ENCODE data around the gene MGA. TPM values are rescaled to one million over a fixed set of nuclear protein-coding genes. Genes with fewer than 3 reads are reported as not detected.

The MGA gene
- total and polyA plus RNA-seq, 2 experiments from 2014 or later = 42.6 to 58.9 TPM

DNA sequence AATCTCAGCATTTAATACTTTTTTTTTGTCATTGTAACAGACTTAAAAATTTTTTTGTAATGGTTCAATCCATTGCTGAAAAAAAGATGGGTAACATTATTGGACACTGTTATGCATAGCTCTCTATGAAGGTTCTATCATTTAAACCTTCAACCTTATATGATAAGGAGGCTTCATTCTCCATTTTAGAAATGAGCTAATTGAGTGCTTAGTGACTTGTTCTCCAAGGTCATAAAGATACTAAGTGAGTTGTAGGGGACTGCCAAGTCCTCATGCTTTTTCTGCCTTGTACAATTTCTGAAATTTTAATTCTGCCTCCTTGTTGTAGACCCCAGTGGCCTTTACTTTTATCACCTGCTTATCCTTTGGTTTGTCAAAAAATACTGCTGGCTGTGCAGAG lies 56.7 kb downstream of the MGA start:
- Histone ChIP-seq H3K4me2 (no peak overlapping the region), H3K27me3 (ENCODE audit: insufficient read depth) (no peaks in the 10 kb centered on the region), H2AFZ (no peak overlapping the region), H3K79me2 (replicated peaks; ENCODE audit: insufficient read depth) (peaks cover 5% of the 10 kb centered on the region; the same call in 1 of the 2 replicates), H3K4me3 (no peak overlapping the region), H3F3A (replicated peaks; ENCODE audit: low read depth) (no peaks in the 10 kb centered on the region), H3K36me3 (ENCODE audit: insufficient read depth) (no peaks in the 10 kb centered on the region; the same call in 1 of the 2 replicates), H3K27ac (ENCODE audit: low read depth) (0 out of 2 replicates have a peak overlapping the region, but pooled peaks have one; percentile 33), H3K4me1 (ENCODE audit: insufficient read depth) (no peaks in the 10 kb centered on the region), H4K20me1 (replicated peaks; ENCODE audit: insufficient read depth) (no peaks in the 10 kb centered on the region), H3K9me2 (ENCODE audit: insufficient read depth) (no peaks in the 10 kb centered on the region)
- ATAC-seq = no peak
- no peak overlapping the region for H3K4me3 Mint-ChIP-seq
- no peaks in the 10 kb centered on the region for H3K4me1 Mint-ChIP-seq
- H3K9me3 Mint-ChIP-seq = no peaks in the 10 kb centered on the region
- peaks cover 16% of the 10 kb centered on the region for H3K36me3 Mint-ChIP-seq (ENCODE audit: low read depth)
- TF ChIP-seq, protein P1, sequence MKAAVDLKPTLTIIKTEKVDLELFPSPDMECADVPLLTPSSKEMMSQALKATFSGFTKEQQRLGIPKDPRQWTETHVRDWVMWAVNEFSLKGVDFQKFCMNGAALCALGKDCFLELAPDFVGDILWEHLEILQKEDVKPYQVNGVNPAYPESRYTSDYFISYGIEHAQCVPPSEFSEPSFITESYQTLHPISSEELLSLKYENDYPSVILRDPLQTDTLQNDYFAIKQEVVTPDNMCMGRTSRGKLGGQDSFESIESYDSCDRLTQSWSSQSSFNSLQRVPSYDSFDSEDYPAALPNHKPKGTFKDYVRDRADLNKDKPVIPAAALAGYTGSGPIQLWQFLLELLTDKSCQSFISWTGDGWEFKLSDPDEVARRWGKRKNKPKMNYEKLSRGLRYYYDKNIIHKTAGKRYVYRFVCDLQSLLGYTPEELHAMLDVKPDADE (IDR thresholded peaks at IDR 0.05) = no peak
- TF ChIP-seq, protein P2, sequence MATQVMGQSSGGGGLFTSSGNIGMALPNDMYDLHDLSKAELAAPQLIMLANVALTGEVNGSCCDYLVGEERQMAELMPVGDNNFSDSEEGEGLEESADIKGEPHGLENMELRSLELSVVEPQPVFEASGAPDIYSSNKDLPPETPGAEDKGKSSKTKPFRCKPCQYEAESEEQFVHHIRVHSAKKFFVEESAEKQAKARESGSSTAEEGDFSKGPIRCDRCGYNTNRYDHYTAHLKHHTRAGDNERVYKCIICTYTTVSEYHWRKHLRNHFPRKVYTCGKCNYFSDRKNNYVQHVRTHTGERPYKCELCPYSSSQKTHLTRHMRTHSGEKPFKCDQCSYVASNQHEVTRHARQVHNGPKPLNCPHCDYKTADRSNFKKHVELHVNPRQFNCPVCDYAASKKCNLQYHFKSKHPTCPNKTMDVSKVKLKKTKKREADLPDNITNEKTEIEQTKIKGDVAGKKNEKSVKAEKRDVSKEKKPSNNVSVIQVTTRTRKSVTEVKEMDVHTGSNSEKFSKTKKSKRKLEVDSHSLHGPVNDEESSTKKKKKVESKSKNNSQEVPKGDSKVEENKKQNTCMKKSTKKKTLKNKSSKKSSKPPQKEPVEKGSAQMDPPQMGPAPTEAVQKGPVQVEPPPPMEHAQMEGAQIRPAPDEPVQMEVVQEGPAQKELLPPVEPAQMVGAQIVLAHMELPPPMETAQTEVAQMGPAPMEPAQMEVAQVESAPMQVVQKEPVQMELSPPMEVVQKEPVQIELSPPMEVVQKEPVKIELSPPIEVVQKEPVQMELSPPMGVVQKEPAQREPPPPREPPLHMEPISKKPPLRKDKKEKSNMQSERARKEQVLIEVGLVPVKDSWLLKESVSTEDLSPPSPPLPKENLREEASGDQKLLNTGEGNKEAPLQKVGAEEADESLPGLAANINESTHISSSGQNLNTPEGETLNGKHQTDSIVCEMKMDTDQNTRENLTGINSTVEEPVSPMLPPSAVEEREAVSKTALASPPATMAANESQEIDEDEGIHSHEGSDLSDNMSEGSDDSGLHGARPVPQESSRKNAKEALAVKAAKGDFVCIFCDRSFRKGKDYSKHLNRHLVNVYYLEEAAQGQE (IDR thresholded peaks at IDR 0.05; ENCODE audit: unreplicated experiment) = no peak
- TF ChIP-seq ZNF331 (CRISPR knock-in tag; IDR thresholded peaks at IDR 0.05; ENCODE audit: low read depth) = no peak
- no peak for TF ChIP-seq CREB1 (CRISPR knock-in tag; IDR thresholded peaks at IDR 0.05; ENCODE audit: low read depth)
- TF ChIP-seq NANOG (IDR thresholded peaks at IDR 0.05; ENCODE audit: borderline replicate concordance) = no peak
- TF ChIP-seq, protein P3, sequence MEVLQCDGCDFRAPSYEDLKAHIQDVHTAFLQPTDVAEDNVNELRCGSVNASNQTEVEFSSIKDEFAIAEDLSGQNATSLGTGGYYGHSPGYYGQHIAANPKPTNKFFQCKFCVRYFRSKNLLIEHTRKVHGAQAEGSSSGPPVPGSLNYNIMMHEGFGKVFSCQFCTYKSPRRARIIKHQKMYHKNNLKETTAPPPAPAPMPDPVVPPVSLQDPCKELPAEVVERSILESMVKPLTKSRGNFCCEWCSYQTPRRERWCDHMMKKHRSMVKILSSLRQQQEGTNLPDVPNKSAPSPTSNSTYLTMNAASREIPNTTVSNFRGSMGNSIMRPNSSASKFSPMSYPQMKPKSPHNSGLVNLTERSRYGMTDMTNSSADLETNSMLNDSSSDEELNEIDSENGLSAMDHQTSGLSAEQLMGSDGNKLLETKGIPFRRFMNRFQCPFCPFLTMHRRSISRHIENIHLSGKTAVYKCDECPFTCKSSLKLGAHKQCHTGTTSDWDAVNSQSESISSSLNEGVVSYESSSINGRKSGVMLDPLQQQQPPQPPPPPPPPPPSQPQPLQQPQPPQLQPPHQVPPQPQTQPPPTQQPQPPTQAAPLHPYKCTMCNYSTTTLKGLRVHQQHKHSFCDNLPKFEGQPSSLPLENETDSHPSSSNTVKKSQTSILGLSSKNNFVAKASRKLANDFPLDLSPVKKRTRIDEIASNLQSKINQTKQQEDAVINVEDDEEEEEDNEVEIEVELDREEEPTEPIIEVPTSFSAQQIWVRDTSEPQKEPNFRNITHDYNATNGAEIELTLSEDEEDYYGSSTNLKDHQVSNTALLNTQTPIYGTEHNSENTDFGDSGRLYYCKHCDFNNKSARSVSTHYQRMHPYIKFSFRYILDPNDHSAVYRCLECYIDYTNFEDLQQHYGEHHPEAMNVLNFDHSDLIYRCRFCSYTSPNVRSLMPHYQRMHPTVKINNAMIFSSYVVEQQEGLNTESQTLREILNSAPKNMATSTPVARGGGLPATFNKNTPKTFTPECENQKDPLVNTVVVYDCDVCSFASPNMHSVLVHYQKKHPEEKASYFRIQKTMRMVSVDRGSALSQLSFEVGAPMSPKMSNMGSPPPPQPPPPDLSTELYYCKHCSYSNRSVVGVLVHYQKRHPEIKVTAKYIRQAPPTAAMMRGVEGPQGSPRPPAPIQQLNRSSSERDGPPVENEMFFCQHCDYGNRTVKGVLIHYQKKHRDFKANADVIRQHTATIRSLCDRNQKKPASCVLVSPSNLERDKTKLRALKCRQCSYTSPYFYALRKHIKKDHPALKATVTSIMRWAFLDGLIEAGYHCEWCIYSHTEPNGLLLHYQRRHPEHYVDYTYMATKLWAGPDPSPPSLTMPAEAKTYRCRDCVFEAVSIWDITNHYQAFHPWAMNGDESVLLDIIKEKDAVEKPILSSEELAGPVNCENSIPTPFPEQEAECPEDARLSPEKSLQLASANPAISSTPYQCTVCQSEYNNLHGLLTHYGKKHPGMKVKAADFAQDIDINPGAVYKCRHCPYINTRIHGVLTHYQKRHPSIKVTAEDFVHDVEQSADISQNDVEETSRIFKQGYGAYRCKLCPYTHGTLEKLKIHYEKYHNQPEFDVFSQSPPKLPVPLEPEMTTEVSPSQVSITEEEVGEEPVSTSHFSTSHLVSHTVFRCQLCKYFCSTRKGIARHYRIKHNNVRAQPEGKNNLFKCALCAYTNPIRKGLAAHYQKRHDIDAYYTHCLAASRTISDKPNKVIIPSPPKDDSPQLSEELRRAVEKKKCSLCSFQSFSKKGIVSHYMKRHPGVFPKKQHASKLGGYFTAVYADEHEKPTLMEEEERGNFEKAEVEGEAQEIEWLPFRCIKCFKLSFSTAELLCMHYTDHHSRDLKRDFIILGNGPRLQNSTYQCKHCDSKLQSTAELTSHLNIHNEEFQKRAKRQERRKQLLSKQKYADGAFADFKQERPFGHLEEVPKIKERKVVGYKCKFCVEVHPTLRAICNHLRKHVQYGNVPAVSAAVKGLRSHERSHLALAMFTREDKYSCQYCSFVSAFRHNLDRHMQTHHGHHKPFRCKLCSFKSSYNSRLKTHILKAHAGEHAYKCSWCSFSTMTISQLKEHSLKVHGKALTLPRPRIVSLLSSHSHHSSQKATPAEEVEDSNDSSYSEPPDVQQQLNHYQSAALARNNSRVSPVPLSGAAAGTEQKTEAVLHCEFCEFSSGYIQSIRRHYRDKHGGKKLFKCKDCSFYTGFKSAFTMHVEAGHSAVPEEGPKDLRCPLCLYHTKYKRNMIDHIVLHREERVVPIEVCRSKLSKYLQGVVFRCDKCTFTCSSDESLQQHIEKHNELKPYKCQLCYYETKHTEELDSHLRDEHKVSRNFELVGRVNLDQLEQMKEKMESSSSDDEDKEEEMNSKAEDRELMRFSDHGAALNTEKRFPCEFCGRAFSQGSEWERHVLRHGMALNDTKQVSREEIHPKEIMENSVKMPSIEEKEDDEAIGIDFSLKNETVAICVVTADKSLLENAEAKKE (CRISPR knock-in tag; IDR thresholded peaks at IDR 0.05) = no peak
- TF ChIP-seq, protein P4, sequence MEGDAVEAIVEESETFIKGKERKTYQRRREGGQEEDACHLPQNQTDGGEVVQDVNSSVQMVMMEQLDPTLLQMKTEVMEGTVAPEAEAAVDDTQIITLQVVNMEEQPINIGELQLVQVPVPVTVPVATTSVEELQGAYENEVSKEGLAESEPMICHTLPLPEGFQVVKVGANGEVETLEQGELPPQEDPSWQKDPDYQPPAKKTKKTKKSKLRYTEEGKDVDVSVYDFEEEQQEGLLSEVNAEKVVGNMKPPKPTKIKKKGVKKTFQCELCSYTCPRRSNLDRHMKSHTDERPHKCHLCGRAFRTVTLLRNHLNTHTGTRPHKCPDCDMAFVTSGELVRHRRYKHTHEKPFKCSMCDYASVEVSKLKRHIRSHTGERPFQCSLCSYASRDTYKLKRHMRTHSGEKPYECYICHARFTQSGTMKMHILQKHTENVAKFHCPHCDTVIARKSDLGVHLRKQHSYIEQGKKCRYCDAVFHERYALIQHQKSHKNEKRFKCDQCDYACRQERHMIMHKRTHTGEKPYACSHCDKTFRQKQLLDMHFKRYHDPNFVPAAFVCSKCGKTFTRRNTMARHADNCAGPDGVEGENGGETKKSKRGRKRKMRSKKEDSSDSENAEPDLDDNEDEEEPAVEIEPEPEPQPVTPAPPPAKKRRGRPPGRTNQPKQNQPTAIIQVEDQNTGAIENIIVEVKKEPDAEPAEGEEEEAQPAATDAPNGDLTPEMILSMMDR (conservative IDR thresholded peaks at IDR 0.05; ENCODE audit: low read depth in 2 of 2) = no peak
- TF ChIP-seq JUNB (IDR thresholded peaks at IDR 0.05; ENCODE audit: unreplicated experiment) = no peak
- TF ChIP-seq EZH2phosphoT487 (IDR thresholded peaks at IDR 0.05; ENCODE audit: unreplicated experiment) = no peak
- no peak for TF ChIP-seq STAT1 (IDR thresholded peaks at IDR 0.05; ENCODE audit: unreplicated experiment)
- no peak for TF ChIP-seq ZNF114 (CRISPR knock-in tag; IDR thresholded peaks at IDR 0.05)
- TF ChIP-seq POLR2AphosphoS5 (IDR thresholded peaks at IDR 0.05; ENCODE audit: low read depth) = no peak
- DNase-seq (ENCODE audit: low spot score) = no peak
- no peaks in the 10 kb centered on the region for H3K27me3 Mint-ChIP-seq (ENCODE audit: insufficient read depth, low read depth, poor library complexity)
- no peak overlapping the region for H3K27ac Mint-ChIP-seq
